NK-92 (cell line): Measurements from ENCODE around the gene LUC7L3.

Experiments used
- DNase-seq: peaks from one replicate; lab custom pipeline; 2025; ENCODE audit not compliant: unreplicated experiment; lab: John Stamatoyannopoulos, UW

LUC7L3 gene

GRCh38 chr17:50685691-50686493 is 33.5 kb upstream of the LUC7L3 start:
- no peak for DNase-seq

GRCh38 chr17:50686494-50687199 is 32.8 kb upstream of the LUC7L3 start:
- DNase-seq = no peak

DNA sequence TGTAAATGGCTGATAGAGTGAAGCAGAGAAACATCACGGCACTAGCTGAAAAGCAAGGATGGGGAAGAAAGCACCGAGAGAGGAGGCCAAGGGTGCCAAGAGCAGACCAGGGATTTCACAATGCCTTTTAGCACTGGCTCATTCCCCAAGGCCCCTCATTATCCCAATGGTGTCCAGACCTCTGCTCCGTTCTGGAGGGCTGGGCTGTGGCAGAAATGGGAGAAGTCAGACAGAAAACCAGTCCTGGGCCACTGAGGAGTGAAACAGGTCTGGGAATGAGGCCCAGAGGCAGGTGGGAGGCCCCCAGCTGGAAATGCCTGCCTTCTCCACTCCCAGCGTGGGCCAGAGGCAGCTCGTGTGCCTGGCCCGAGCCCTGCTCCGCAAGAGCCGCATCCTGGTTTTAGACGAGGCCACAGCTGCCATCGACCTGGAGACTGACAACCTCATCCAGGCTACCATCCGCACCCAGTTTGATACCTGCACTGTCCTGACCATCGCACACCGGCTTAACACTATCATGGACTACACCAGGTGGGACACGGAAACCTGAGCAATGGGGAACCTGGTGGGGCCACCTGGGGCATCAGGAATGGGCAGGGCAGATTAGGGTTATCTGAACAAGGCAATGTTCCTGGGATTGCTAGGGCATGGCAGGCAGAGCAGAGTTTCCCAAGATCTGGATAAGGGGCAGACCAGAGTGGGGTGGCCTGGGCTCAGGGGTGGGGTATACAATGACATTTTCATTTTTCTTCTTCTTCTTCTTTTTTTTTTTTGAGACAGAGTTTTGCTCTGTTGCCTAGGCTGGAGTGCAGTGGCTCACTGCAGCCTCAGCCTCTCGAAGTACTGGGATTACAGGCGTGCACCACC is 32.0 kb upstream of the LUC7L3 start:
- DNase-seq = no peak

GRCh38 chr17:50688245-50688644 is 31.2 kb upstream of the LUC7L3 start:
- DNase-seq = no peak

DNA sequence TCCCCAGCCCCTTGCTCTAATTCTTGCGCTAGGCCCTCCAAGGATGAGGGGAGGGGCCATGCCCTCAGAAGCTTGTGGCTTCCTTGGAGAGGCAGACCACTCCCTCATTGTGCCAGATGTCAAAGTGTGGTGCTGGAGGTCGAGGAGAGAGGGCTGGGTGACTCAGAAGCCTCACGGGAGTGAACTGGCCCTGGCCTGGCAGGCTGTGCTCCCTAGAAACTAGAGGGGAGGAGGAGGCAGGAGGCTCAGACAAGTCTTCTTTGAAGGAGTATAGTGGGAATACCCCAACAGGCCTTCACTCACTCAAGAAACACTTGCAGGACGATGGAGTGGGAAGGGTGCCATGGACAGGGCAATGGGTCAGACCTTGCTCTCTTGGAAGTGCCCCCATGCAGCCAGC is 30.2 kb upstream of the LUC7L3 start:
- DNase-seq = no peak

GRCh38 chr17:50689956-50690886 is 29.2 kb upstream of the LUC7L3 start:
- DNase-seq = no peak

GRCh38 chr17:50690887-50691549 is 28.4 kb upstream of the LUC7L3 start:
- no peak for DNase-seq

DNA sequence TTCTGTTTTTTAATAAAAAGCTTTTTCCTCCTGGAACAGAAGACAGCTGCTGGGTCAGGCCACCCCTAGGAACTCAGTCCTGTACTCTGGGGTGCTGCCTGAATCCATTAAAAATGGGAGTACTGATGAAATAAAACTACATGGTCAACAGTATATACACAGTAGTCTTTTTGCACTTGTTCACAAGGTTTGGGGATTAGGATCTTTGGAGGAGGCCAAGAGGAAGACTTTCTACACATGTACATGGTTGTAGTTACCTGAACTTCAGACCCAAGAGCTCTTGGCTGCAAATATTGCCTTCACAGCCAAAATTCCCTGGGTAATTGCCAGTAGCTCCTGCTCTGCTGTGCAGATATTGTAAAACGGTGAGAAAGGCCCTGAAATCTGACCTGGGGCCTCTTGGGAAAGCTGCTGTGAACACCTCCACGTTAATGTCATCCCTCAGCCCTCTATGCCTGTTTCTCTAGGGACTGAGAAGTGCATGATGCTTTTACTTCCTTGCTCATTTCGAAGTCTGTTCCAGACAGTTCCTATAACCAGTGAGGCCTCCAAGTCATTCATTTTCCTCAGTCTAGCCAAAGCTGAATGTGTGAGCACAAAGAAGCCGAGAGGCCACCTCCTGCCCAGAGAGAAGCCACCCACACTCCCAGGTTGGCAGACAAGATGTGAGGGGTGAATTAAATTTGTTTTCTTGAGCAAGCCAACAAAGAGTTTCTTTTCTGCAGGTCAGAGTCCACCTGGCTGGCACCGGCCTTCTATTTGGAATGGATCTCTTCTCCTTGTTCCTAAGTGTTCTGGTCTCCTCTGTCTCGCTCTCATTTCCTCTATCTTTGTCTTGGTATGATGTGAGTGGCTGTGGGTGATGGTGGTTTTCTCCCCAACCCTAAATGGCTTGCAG is 27.6 kb upstream of the LUC7L3 start:
- no peak for DNase-seq

DNA sequence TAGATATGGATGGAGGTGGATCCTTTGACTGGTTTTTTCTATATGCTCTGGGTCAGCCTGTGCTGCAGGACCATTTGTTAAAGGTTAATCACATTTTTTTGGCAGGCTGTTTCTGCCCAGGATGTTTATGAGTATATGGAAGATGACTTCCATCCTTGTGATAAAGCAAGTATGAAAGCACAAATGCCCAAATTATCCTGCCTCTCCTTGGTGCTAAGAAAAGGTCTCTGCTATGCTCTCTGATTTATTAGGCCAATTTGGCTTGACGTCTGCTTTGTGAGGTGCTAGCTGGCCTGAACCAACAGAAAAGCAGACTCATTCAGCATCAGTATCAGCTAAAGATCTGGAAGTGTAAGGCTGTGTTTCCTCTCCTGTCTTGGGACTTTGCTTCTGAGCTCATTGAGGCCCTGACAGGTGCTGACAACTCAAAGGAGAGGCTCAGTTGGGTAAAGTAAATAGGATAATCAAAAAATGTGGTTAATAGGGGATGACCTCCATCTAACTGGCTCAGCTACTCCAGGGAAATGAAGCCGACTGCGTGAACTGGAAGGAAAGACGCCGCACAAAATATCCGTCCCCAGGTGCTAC is 26.9 kb upstream of the LUC7L3 start:
- no peak for DNase-seq

DNA sequence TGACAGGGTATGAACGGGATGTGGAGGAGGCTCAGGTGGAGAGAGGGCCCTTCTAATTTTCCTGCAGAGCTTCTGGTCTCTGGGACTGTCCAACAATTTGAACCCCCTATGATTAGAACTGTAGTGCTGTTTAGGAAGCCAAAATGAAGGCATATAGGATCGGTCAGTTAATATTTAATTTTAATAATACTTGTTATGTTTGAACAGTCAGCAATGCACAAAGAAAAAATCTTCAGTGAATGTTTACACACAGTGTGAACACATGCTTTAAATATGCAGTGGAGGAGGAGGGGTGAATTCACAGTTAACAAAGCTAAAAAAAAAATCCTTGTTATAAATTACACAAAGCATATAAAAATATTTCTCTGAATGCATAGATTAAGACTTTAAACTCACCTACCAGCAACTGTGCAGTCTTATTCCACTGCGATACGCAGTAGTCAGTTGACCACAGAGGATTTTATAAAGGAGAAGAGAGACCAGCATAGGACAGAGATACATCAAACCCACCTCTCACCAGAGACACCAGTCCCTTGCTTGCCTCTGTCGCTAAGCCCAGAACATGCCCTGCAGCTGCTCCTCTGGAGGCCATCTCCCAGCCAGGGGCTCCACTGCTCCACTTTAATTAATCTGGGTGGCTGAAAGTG is 26.2 kb upstream of the LUC7L3 start:
- no peak for DNase-seq

DNA sequence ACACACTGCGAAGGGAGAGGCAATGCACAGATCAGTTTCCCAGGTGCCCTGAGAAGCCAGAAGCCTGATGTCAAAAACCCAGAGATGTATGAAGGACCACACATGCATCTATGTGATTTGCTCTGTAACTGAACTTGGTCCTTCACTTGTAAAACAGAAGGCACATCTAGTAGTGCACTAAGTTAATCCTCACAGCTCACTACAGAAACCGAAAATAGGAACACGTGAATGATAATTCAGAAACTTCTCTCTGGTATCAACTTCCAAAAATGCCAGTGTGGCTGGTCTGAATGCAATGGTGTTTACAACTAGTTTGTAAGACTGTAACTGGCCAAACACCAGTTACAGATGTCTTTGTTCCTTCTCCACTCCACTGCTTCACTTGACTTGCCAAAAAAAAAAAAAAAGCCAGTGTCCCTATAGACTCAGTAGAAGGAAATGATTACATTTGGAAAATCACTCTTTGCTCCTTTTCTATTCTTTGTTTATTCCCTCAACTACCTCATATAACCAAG is 23.0 kb upstream of the LUC7L3 start:
- DNase-seq = no peak

DNA sequence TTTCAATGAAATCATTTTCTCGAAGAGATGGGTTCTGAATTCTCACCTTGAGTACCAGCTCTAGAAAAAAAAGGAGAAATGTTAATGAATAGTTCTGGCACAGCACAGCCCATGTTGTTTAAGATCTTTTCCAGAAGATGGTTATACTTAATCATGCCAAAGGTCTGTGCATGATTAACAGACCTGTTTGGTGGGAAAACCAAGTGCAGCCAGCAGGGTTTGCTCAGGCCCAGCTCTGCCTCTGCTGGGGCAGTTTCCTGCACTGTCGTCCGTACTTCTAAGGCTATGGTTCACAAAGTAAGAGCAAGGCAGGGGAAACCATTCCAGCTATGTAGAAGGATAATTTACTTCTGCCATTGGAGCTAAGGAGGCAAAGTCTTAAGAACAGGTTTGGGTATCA is 22.3 kb upstream of the LUC7L3 start:
- no peak for DNase-seq

- DNase-seq = no peak
Measured at GRCh38 chr17:50697663-50698272, 21.6 kb upstream of the LUC7L3 start.

GRCh38 chr17:50699410-50699809 is 20.0 kb upstream of the LUC7L3 start:
- DNase-seq = no peak

DNA sequence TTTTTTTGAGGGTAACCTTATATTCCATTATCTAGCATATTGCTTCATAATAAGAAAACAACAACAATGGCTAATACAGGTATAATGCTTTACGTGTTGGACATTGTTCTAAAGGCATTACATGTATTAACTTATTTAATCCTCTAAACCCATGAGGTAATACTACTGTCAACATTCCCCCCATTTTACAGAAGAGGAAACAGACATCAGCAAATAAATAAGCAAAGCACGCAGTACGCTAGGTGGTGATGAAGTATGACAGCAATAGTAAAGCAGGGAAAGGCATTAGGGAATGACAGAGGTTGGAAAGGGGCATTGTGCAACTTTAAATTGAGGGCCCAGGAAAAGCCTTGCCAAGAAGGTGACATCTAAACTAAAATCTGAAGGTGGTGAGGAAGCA is 16.2 kb upstream of the LUC7L3 start:
- no peak for DNase-seq

GRCh38 chr17:50707289-50708049 is 11.9 kb upstream of the LUC7L3 start, which contains the start of gene ANKRD40:
Gene ANKRD40, minus strand, starts transcription at chr17:50707914. Its CDS starts 260 bp downstream, at chr17:50707654.
- DNase-seq = peak; percentile 20
